GM12872 (cell line): ENCODE results near the gene KCND3.

Experiments used
- CTCF ChIP-seq: IDR thresholded peaks from 3 replicates; pipeline ENCODE4 v1.5.1; 2011; ENCODE audit warnings: low read depth, mild to moderate bottlenecking, low read length, moderate library complexity; ENCODE audit not compliant: insufficient read depth

The KCND3 gene

DNA sequence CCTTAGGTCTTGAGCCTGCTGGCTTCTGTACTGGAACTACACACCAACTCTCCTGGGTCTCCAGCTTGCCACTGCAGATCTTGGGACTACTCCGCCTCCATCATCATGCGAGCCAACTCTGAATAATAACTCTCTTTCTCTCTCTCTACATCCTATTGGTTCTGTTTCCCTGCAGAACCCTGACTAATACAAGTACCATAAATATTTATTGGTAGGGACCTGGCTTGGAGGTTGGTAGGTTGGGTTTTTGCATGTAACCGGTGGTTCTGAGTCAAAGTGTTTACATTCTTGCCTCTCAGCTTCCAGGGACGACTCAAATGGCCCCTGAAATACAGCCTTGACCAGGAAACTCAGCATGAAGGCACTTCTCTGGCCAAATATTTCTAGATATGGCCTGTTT, 110.4 kb downstream of the KCND3 start:
- no peak for TF ChIP-seq CTCF

- no peak for TF ChIP-seq CTCF
Observed at GRCh38 chr1:111878649-111879048, 110.8 kb downstream of the KCND3 start.

GRCh38 chr1:111878091-111878490, 111.4 kb downstream of the KCND3 start:
- TF ChIP-seq CTCF = no peak

DNA sequence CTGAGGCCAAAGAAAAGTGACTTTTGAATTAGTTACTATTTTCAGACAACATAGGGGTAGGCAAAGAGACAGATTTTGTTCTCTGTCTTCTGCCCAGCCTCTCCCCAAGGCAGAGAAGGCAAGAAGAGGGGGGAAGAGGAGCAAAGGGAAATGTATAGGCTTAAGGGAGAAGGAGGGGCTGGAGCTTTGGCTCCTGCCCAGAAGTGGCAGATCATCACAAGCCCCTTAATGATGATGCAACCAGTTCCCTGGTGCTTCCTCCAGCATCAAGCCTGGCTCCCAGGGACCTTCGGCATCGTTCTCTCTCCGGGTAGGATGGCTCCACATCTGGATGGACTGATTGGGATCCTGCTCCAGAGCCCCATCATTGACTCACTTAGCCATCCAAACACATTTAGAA, 112.8 kb downstream of the KCND3 start:
- TF ChIP-seq CTCF = no peak

DNA sequence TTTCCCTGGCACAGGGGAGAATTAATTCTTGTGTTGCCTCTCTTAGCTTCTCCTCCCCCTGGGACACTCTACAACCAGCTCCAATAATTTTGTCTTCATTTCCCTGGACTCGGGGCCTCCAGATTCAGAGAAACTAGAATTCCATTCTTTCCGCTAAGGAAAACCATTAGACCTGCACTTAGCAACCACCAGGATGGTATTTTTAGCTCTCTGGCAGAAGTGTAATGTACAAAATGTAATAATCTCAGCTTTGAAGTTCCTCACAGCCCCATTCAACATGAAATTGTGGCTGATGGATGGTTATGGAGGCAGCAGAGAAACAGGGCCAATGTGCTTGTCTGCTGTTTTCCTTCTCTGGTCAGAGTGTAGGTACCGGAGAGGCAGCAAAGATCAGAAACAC, 113.8 kb downstream of the KCND3 start:
- TF ChIP-seq CTCF = no peak

GRCh38 chr1:111873460-111874030, 115.9 kb downstream of the KCND3 start:
- no peak for TF ChIP-seq CTCF

DNA sequence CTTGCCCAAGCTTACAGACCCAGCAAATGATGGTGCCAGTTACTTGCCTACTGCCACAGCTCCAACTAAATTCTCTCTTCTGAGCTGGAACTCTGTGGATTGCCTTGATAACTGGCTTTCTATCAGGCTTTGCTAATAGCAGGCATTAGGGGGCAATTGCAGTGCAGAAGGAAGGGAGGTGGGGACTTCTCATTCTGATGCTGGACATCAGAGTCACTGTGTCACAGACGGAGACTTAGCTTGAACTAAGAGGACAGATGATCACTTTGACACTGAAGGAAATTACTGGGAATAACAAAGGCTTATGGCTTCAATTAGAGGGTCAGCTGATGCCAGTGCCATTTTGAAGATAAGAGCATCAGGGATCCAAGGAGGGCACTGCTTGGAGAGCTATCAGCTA, 119.3 kb downstream of the KCND3 start:
- TF ChIP-seq CTCF = no peak
